ENCODE data around the gene PLBD2.
"Not testable (repeated sequence)": the region's sequence is repeated elsewhere in the genome, so short reads cannot be mapped to it uniquely, and the experiment has no call there.

The PLBD2 gene

GRCh38 chr12:113334786-113335539 lies 23.4 kb upstream of the PLBD2 start, which contains the start of gene SLC8B1:
Gene SLC8B1 (minus strand): TSS chr12:113335109. CDS start chr12:113332878, 2,231 bp downstream.
- peak; percentile 27 to 31 for DNase-seq

GRCh38 chr12:113339540-113339939 lies 18.8 kb upstream of the PLBD2 start:
- DNase-seq = no peak

GRCh38 chr12:113340061-113340460 lies 18.3 kb upstream of the PLBD2 start:
- DNase-seq = no peak

DNA sequence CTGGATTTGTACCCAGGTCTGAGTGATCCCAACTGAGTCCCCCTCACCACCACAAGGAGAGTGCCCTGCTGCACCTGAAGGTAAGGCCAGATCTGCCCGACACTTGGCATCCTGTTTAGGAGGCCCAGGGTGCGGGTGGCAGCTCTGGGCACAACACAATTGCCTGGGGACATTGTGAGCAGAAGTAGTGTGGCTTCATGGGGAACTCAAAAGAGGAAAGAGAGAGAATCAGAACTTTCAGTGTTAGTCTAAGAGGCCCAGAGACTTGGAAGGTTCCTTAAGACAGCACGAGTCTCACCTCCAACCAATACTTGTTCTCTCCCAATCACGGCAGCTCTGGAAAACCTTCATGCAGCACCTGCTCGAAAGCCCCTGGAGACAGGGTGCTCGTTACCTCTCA lies 16.9 kb upstream of the PLBD2 start:
- no peak for DNase-seq

- no peak for DNase-seq
Measured at GRCh38 chr12:113345318-113345717, 13.1 kb upstream of the PLBD2 start.

DNA sequence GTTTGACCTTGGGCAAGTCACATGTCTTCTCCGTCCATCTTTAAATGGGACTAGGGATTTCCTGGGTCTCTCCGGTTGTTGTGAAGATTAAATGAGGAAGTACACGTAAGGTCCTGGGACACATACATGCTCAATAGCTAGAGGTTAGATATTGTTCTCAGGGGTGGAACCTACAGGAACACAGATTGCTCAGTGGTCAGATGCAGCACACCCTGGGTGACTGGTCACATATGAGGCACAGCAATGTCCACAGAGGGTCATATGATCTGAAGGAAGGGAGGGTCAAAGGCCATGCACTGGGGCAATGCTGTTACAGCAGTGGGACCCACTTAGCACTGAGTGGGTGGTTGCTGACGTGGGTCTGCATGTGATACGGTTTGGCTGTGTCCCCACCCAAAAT lies 12.0 kb upstream of the PLBD2 start:
- no peak for DNase-seq

DNA sequence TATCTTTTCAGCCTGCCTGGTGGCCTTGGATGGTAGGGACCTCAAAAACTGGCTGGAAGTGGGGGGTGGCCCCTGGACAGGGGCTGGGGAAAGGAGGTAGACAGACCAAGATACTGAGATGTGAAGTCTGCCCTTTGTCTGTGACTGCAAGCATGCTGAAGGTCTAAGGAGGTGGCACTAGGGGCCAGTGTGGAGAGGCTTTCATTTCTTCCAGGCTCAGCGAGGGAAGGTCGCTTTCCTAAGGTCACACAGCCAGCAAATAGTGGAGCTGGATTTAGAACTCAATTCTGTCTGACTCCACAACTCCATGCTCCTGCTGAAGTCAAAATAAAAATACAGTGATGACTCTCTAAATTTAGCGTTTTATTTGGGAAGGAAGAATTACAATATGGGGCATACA lies 11.3 kb upstream of the PLBD2 start:
- no peak for DNase-seq

GRCh38 chr12:113347892-113348291 lies 10.5 kb upstream of the PLBD2 start:
- DNase-seq = no peak

DNA sequence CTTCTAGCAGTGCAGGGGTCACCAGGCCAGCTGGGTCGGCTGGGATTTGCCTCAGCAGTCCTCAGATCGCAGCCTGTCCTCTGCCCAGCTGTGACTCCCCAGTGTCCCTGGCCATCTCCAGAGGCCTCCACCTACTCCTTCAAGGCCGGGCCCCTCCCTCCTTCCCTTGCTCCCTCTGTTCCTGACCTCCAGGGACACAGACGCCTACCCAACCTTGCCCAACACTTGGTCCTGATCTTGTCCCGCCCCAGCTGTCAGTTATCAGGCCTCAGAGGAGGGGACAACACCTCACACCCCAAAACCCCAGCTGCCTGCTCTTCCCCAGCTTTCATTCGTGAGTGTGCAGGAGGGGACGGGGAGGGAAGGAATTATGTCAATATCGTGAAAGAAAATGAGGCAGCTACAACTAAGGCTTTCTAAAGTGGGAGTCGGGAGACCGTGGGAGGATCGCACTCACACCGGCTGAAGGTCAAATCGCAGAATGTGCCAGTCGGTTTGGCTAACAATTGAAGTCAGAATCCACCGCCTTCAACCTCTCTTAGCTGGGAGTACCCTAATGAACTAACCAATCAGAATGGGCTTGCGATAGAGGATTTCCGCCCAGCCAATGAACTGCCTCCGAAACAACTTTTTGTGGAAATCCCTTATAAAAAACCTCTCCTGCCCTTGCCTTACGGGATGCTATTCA lies 9.4 kb upstream of the PLBD2 start:
- DNase-seq = no peak

GRCh38 chr12:113351089-113351488 lies 7.3 kb upstream of the PLBD2 start:
- no peak for DNase-seq

DNA sequence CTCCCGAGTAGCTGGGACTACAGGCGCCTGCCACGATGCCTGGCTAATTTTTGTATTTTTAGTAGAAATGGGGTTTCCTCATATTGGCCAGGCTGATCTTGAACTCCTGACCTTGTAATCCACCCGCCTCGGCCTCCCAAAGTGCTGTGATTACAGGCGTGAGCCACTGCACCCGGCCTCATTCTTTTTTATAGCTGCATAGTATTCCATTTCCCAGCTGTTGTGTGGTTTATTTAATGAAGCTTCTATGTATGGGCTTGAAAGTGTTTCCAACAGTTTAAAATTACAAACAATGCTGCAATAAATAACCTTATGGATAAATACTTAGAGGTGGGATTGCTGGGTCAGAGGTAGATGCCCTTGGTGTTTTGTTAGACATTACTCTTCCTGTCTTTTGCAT lies 4.2 kb upstream of the PLBD2 start:
- DNase-seq = not testable (repeated sequence)

- peak in 1 of 2 experiments; percentile 47 for DNase-seq
Measured at GRCh38 chr12:113359133-113359938, 949 bp downstream of the PLBD2 start.

- DNase-seq = no peak
Measured at GRCh38 chr12:113359939-113360748, 1.8 kb downstream of the PLBD2 start.

- no peak for DNase-seq
Measured at GRCh38 chr12:113361574-113362370, 3.4 kb downstream of the PLBD2 start.

DNA sequence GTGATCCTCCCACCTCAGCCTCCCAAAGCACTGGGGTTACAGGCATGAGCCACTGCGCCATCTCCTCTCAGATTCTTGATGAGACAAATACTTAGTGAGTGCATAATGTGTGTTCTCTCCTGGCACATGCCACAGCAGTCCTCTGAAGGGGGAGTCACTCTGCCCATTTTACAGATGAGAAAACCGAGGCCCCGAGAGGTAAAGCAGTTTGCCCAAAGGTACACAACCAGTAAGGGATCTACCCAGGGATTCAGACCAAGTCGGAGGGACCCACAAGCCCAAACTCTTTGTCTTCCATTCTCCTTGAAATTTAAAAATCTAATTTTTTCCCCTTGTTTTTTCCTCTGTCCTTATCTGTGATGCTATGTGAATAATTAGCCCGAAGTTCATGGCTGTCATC lies 6.3 kb downstream of the PLBD2 start:
- DNase-seq = no peak

- DNase-seq = no peak
Measured at GRCh38 chr12:113365639-113366395, 7.4 kb downstream of the PLBD2 start.

DNA sequence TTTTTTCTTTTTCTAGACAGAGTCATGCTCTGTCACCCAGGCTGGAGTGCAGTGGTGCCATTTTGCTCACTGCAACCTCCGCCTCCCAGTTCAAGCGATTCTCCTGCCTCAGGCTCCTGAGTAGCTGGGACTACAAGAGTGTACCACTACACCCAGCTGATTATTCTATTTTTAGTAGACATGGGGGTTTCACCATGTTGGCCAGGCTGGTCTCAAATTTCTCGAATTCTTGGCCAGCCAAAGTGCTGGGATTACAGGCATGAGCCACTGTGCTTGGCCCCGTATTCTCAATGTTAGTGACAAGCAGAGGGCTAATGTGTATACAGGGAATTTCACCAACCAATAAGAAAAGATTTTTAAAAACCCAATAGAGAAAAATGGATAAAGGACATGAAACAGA lies 8.4 kb downstream of the PLBD2 start:
- no peak for DNase-seq

GRCh38 chr12:113368331-113368730 lies 9.9 kb downstream of the PLBD2 start:
- no peak for DNase-seq

GRCh38 chr12:113369391-113369985 lies 11.1 kb downstream of the PLBD2 start:
- DNase-seq = no peak

DNA sequence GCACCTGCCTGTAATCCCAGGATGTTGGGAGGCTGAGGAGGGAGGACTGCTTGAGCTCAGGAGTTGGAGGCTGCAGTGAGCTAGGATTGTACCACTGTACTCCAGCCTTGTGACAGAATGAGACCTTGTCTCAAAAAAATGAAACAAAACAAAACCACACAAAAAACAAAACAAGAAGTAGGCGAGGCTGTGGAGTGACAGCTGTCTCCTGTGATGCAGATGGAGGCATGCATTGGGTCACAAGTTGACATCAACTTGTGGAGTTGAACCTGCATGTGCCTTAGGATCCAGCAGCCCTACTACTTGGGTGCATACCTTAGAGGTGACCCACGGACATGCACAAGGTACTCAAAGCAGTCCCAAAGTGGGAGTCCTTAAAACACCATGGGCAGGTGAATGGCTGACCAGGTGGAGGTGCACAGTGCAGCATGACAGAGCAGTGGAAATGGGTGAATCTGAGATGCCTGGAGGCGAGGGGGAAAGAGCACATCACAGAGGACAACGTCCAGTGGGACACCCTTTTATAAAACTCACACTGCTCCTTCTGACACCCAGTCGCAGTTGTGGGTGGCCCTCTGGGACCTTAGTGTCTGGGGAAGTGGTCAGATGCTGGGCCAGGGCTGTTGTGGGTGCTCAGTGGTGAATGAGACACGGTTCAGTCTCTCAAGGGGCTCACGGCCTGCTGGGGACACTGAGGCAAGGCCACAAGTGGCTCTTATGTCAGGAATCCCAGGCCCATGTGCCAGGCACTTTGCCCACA lies 12.7 kb downstream of the PLBD2 start:
- no peak for DNase-seq

Measured in cerebellar nuclear complex (tissue), 1 donor.